Measurements from ENCODE around the gene ARHGAP26.

Gene ARHGAP26

GRCh38 chr5:142792012-142792864 lies 22.1 kb downstream of the ARHGAP26 start:
- TF ChIP-seq, protein P1, sequence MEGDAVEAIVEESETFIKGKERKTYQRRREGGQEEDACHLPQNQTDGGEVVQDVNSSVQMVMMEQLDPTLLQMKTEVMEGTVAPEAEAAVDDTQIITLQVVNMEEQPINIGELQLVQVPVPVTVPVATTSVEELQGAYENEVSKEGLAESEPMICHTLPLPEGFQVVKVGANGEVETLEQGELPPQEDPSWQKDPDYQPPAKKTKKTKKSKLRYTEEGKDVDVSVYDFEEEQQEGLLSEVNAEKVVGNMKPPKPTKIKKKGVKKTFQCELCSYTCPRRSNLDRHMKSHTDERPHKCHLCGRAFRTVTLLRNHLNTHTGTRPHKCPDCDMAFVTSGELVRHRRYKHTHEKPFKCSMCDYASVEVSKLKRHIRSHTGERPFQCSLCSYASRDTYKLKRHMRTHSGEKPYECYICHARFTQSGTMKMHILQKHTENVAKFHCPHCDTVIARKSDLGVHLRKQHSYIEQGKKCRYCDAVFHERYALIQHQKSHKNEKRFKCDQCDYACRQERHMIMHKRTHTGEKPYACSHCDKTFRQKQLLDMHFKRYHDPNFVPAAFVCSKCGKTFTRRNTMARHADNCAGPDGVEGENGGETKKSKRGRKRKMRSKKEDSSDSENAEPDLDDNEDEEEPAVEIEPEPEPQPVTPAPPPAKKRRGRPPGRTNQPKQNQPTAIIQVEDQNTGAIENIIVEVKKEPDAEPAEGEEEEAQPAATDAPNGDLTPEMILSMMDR (IDR thresholded peaks at IDR 0.05; ENCODE audit: extremely low read depth, insufficient read depth, missing control alignments): no peak
- DNase-seq (ENCODE audit: low spot score): no peak
- in situ Hi-C loops (cut with MboI; ENCODE audit: low pct_unique_long_range_greater_than_20kb, low sequenced_read_pairs, unreplicated experiment): no loop called here

- DNase-seq (ENCODE audit: low spot score): no peak
- TF ChIP-seq, protein P1 (IDR thresholded peaks at IDR 0.05; ENCODE audit: extremely low read depth, insufficient read depth, missing control alignments): no peak
- in situ Hi-C loops (cut with MboI; ENCODE audit: low pct_unique_long_range_greater_than_20kb, low sequenced_read_pairs, unreplicated experiment): no loop called here
Measured at GRCh38 chr5:142792865-142793232, 22.7 kb downstream of the ARHGAP26 start.

- TF ChIP-seq, protein P1 (IDR thresholded peaks at IDR 0.05; ENCODE audit: extremely low read depth, insufficient read depth, missing control alignments): no peak
- DNase-seq (ENCODE audit: low spot score): no peak
- in situ Hi-C loops (cut with MboI; ENCODE audit: low pct_unique_long_range_greater_than_20kb, low sequenced_read_pairs, unreplicated experiment): no loop called here
Measured at GRCh38 chr5:142794537-142794936, 24.4 kb downstream of the ARHGAP26 start.

GRCh38 chr5:142795251-142795650 lies 25.1 kb downstream of the ARHGAP26 start:
- TF ChIP-seq, protein P1 (IDR thresholded peaks at IDR 0.05; ENCODE audit: extremely low read depth, insufficient read depth, missing control alignments): no peak
- DNase-seq (ENCODE audit: low spot score): no peak
- in situ Hi-C loops (cut with MboI; ENCODE audit: low pct_unique_long_range_greater_than_20kb, low sequenced_read_pairs, unreplicated experiment): no loop called here

- no peak for DNase-seq (ENCODE audit: low spot score)
- TF ChIP-seq, protein P1 (IDR thresholded peaks at IDR 0.05; ENCODE audit: extremely low read depth, insufficient read depth, missing control alignments): no peak
- in situ Hi-C loops (cut with MboI; ENCODE audit: low pct_unique_long_range_greater_than_20kb, low sequenced_read_pairs, unreplicated experiment): no loop called here
Measured at GRCh38 chr5:142796492-142797109, 26.4 kb downstream of the ARHGAP26 start.

- no peak for DNase-seq (ENCODE audit: low spot score)
- in situ Hi-C loops (cut with MboI; ENCODE audit: low pct_unique_long_range_greater_than_20kb, low sequenced_read_pairs, unreplicated experiment): no loop called here
Measured at GRCh38 chr5:142797420-142797819, 27.2 kb downstream of the ARHGAP26 start.

More at GRCh38 chr5:142797420-142797819, 27.2 kb downstream of the ARHGAP26 start:
- TF ChIP-seq, protein P1 (IDR thresholded peaks at IDR 0.05; ENCODE audit: extremely low read depth, insufficient read depth, missing control alignments): no peak
